OCI-LY7 (cell line): ENCODE data around the gene JAZF1.

Source experiments
- EZH2phosphoT487 ChIP-seq: fragments of 200-600 bp; sonication (generic); IDR thresholded peaks from 2 replicates; pipeline ENCODE4 v1.6.1; 2018; ENCODE audit warnings: low read depth, borderline replicate concordance, mild to moderate bottlenecking, mixed run types, antibody characterized with exemption, low read length, moderate library complexity, mixed read lengths
- TF ChIP-seq, protein P1 (sequence below): fragments of 200-600 bp; sonication (generic); conservative IDR thresholded peaks from 2 replicates; pipeline ENCODE4 v1.5.1; 2014; ENCODE audit warnings: mild to moderate bottlenecking, antibody characterized with exemption, low read length, moderate library complexity, mixed read lengths

DNA sequence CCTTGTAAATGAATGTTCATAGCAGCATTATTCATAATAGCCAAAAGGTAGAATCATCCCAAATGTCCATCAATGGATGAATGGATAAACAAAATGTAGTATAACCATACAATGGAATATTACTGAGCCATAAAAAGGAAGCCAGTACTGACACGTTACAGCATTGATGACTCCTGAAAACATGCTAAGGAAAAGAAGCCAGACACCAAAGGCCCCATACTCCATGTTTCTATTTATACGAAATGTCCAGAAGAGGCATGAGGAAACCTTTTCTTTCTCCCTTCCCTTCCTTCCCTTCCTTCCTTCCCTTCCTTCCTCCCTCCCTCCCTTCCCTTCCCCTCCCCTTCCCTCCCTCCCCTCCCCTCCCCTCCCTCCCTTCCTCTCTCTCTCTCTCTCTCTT lies 131.9 kb downstream of the JAZF1 start:
- TF ChIP-seq, protein P1, sequence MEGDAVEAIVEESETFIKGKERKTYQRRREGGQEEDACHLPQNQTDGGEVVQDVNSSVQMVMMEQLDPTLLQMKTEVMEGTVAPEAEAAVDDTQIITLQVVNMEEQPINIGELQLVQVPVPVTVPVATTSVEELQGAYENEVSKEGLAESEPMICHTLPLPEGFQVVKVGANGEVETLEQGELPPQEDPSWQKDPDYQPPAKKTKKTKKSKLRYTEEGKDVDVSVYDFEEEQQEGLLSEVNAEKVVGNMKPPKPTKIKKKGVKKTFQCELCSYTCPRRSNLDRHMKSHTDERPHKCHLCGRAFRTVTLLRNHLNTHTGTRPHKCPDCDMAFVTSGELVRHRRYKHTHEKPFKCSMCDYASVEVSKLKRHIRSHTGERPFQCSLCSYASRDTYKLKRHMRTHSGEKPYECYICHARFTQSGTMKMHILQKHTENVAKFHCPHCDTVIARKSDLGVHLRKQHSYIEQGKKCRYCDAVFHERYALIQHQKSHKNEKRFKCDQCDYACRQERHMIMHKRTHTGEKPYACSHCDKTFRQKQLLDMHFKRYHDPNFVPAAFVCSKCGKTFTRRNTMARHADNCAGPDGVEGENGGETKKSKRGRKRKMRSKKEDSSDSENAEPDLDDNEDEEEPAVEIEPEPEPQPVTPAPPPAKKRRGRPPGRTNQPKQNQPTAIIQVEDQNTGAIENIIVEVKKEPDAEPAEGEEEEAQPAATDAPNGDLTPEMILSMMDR, result no peak
- no peak for TF ChIP-seq EZH2phosphoT487
